Measurements from ENCODE around the gene LAMA5.

LAMA5 gene

GRCh38 chr20:62289898-62290297 is 77.2 kb downstream of the LAMA5 start:
- DNase-seq (ENCODE audit: low read depth in 2 of 2), result no peak

GRCh38 chr20:62289131-62289530 is 78.0 kb downstream of the LAMA5 start:
- DNase-seq (ENCODE audit: low read depth in 2 of 2), result no peak

- DNase-seq (ENCODE audit: low read depth in 2 of 2), result no peak
These were observed 78.5 kb downstream of the LAMA5 start for GRCh38 chr20:62288535-62289105.

- DNase-seq (ENCODE audit: low read depth in 2 of 2), result no peak
These were observed 79.2 kb downstream of the LAMA5 start for GRCh38 chr20:62287759-62288534.

GRCh38 chr20:62287129-62287528 is 80.0 kb downstream of the LAMA5 start:
- DNase-seq (ENCODE audit: low read depth in 2 of 2), result no peak

DNA sequence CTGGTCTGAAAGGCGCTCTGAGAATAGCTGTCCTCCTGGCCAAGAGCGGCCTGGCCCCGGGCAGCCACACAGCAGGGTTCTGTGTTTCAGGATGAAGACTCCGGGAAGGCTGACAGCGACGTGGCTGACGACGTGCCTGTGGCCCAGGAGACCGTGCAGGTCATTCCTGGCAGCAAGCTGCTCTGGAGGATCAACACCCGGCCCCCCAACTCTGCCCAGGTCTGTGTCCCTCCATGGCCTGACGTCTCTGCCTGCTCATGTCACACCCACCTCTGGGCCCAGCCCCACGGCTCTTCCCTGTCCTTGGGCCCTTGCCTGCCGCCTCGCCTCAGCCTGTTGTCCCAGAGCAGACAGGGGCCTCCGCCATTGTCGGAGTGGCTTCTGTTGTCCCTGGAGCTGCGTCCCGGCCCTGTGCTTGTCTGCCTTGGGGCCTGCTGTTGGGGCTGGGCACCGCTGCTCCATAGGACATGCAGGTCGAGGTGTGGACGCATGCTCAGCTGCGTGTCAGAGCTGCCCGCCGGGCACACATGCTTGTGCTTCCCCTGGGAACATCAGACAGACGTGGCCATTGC is 80.5 kb downstream of the LAMA5 start:
- no peak for DNase-seq (ENCODE audit: low read depth in 2 of 2)

DNA sequence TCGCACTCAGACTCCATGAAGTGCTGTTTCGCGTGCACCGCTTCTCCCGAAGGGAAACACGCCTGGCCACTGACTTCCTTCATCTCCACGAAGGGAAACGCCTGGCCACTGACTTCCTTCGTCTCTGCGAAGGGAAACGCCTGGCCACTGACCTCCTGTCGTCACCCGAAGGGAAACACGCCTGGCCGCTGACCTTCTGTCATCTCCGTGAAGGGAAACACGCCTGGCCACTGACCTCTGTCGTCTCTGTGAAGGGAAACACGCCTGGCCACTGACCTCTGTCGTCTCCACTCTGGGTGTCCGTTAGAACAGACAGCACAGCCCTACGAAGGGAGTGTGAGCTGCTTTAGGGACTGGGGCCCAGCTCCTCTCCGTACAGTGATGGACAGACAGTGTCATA is 81.4 kb downstream of the LAMA5 start:
- DNase-seq (ENCODE audit: low read depth in 2 of 2), result no peak

DNA sequence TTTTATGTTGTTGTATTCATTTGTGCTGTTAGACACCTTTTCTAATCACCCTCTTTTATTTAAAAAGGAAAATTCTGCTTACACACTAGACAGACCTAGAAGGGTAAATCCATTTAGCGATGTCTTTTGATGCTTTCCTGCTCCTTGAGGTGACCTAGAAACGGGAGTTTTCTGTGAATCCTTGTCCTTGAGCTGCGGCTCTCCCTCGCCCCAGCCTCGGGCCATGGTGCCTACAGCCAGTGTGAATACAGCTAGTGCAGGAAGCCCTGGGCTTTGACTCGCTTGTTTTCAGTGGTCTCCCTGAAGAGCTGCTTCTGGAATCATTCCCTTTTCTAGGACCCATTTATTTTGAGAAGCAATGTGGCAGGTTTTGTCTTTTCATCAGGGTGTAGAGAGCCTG is 82.0 kb downstream of the LAMA5 start:
- no peak for DNase-seq (ENCODE audit: low read depth in 2 of 2)

- no peak for DNase-seq (ENCODE audit: low read depth in 2 of 2)
These were observed 82.7 kb downstream of the LAMA5 start for GRCh38 chr20:62284448-62284847.

DNA sequence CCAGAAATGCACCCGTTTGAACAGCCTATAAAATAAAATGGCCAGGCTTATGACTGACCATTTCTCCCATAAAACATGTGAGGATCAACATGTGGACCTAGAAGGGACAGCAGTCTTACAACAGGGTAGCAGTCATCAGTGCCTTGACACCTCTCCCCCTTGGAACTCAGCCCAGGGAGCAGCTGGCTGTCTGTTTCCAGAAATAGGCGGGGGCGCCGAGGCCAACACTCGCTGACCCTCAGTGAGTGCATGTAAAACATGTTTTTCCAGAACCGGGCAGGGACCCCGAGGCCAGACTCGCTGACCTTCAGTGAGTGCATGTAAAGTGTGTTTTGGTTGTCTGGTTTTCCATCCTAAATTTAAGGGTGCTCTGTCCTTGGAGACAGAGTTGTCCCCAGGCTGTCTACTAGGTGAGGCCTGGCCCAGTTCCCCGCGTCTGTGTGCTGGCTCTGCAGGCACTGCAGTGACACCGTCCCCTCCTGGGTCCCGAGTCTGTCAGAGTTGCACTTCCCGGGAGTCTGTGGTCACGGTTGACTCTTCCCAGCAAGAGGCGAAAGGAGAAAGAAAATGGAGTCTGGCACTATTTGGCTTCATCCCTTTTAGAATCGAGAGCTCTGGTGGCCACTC is 84.1 kb downstream of the LAMA5 start:
- DNase-seq (ENCODE audit: low read depth in 2 of 2), result no peak

GRCh38 chr20:62282103-62282502 is 85.0 kb downstream of the LAMA5 start:
- no peak for DNase-seq (ENCODE audit: low read depth in 2 of 2)

GRCh38 chr20:62281161-62281933 is 85.8 kb downstream of the LAMA5 start:
- DNase-seq (ENCODE audit: low read depth in 2 of 2), result no peak

- no peak for DNase-seq (ENCODE audit: low read depth in 2 of 2)
These were observed 86.8 kb downstream of the LAMA5 start for GRCh38 chr20:62280303-62280702.

GRCh38 chr20:62277253-62277652 is 89.9 kb downstream of the LAMA5 start:
- DNase-seq (ENCODE audit: low read depth in 2 of 2), result no peak

DNA sequence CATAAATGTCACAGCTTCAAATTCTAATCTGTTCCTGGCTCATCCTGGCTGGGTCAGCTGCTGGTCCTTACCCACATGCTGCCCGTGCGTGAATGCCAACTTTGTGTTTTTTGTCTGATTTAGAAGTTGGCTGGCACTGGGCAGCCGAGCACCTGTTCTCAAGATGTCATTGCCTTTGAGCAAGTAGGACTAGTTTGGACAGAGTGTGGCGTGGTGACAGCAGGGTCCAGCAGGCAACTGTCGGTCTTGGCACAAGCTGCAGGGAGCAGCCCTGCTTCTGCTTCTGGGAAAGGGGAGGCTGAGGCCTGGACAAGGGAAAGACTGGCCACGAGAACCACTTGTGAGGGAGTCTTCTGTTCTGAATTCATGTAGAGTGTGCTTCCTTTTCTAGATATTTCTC is 90.7 kb downstream of the LAMA5 start:
- DNase-seq (ENCODE audit: low read depth in 2 of 2), result no peak

DNA sequence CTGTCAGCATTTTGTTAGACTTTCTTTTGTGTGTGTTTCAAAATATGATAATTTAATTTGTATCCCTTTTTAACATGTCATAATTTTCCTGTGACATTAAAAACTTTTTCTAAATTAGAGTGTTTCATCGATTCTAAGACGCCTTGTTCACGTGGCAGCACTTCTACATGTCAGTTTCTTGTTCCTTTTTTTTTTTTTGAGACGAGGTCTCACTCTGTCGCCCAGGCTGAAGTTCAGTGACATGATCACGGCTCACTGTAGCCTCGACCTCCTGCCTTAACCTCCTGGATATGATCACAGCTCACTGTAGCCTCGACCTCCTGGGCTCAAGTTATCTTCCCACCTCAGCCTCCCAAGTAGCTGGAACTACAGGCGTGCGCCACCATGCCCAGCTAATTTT is 91.9 kb downstream of the LAMA5 start:
- DNase-seq (ENCODE audit: low read depth in 2 of 2), result no peak

- DNase-seq (ENCODE audit: low read depth in 2 of 2), result no peak
These were observed 92.7 kb downstream of the LAMA5 start for GRCh38 chr20:62274332-62274950.

DNA sequence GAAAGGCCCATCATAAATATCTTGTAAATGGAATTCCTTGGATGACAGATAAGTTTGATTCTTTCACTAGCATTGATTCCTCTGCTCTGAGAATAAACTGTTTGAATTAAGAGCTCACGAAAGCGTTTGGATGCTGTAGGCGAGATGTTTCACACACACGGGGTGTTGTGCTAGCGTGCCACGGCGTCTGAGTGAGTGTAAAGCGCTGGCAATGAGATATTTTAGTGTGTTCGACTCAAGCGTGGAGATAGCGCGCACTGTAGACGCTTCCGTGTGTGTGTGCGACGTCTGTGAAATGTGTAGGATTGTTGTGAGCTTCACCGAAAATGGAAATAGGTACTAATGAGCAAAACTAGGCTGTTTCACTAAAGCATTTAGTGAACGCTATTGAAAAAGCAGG is 93.7 kb downstream of the LAMA5 start:
- DNase-seq (ENCODE audit: low read depth in 2 of 2), result no peak

- no peak for DNase-seq (ENCODE audit: low read depth in 2 of 2)
These were observed 94.9 kb downstream of the LAMA5 start for GRCh38 chr20:62272200-62272599.

DNA sequence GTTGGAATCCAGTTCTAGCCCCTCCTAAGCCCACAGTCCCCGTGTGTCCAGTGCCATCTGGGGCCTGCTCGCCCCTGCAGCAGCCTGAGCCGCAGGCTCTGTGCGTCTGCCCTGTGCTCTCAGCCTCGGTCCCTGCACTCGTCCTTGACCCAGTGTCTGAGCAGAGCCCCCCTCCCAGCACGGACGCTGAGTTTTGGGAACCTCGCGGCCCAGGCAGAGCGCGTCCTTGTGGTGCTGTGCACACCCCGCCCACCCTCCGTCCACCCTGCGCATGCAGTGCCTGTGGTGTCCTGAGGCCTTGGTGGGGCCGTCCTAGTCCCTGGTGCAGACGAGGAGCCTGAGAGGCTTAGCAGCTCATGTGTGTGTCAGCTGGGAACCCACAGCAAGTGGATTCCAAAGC is 97.2 kb downstream of the LAMA5 start:
- DNase-seq (ENCODE audit: low read depth in 2 of 2), result no peak

DNA sequence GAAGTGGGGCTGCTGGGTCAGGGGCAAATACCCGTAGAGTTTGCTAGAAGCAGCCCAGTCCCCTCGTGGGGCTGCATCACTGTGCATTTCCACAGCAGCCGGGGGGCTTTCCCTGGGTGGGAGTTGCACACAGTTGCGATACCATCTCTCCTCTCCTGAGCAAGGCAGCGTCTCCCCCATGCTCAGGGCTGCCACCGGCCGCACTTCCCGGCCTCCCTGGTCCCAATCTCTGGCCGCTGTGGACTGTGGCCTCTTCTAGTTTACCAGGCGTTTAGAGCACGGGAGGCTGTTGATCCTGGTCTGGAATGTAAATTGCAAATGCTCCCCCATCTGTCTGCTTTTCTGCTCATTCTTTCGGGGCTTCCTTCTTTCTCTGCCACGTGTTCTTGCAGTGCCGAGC is 97.7 kb downstream of the LAMA5 start:
- DNase-seq (ENCODE audit: low read depth in 2 of 2), result no peak
